HG03439 (cell line): ENCODE data around the gene ARHGEF17.

Experiments
- ATAC-seq: cut with Tn5 transposase; IDR thresholded peaks from one replicate; pipeline ENCODE4 v1.9.1; 2021; ENCODE audit warnings: mild to moderate bottlenecking, moderate library complexity; ENCODE audit not compliant: unreplicated experiment

The ARHGEF17 gene

GRCh38 chr11:73392108-73393010, 84.3 kb downstream of the ARHGEF17 start:
- ATAC-seq = no peak

GRCh38 chr11:73393011-73393380, 84.9 kb downstream of the ARHGEF17 start:
- no peak for ATAC-seq

- no peak for ATAC-seq
Measured at GRCh38 chr11:73393479-73394415, 85.7 kb downstream of the ARHGEF17 start.

GRCh38 chr11:73394416-73395296, 86.6 kb downstream of the ARHGEF17 start:
- ATAC-seq = no peak

- no peak for ATAC-seq
Measured at GRCh38 chr11:73395297-73396208, 87.5 kb downstream of the ARHGEF17 start.

GRCh38 chr11:73396251-73396930, 88.3 kb downstream of the ARHGEF17 start:
- ATAC-seq = no peak

- no peak for ATAC-seq
Measured at GRCh38 chr11:73396985-73397384, 88.9 kb downstream of the ARHGEF17 start.

GRCh38 chr11:73397468-73398131, 89.5 kb downstream of the ARHGEF17 start:
- ATAC-seq = no peak

GRCh38 chr11:73398132-73398526, 90.1 kb downstream of the ARHGEF17 start:
- no peak for ATAC-seq

- ATAC-seq = no peak
Measured at GRCh38 chr11:73398721-73399120, 90.6 kb downstream of the ARHGEF17 start.

GRCh38 chr11:73399159-73399590, 91.1 kb downstream of the ARHGEF17 start:
- ATAC-seq = no peak

GRCh38 chr11:73399636-73400035, 91.6 kb downstream of the ARHGEF17 start:
- ATAC-seq = no peak

- no peak for ATAC-seq
Measured at GRCh38 chr11:73400293-73400692, 92.2 kb downstream of the ARHGEF17 start.

GRCh38 chr11:73401217-73401923, 93.3 kb downstream of the ARHGEF17 start:
- ATAC-seq = no peak

GRCh38 chr11:73401924-73402833, 94.1 kb downstream of the ARHGEF17 start:
- ATAC-seq = no peak

- ATAC-seq = no peak
Measured at GRCh38 chr11:73402834-73403185, 94.7 kb downstream of the ARHGEF17 start.

- ATAC-seq = no peak
Measured at GRCh38 chr11:73403541-73403940, 95.5 kb downstream of the ARHGEF17 start.
